Ascending aorta (tissue), 2 donors: ENCODE data around the gene ARHGAP11A. TPM values are rescaled to one million over a fixed set of nuclear protein-coding genes. Genes with fewer than 3 reads are reported as not detected.

Experiments
- DNase-seq, 2 donors: peaks; one replicate each; pipeline ENCODE4 v3.0.0-alpha.2; 2019; ENCODE audit warnings: low spot score in 2 of 2
- H3K27ac ChIP-seq, 2 donors: fragments of 200-600 bp; sonication (generic); one replicate each; pipeline ENCODE4 v1.5.1; 2016 to 2017; ENCODE audit warnings: mild to moderate bottlenecking in 1 of 2
- H3K27me3 ChIP-seq: fragments of 200-600 bp; sonication (generic); one replicate; pipeline ENCODE4 v1.5.1; 2017
- H3K36me3 ChIP-seq, 2 donors: fragments of 200-600 bp; sonication (generic); one replicate each; pipeline ENCODE4 v1.5.1; 2016
- H3K4me1 ChIP-seq, 2 donors: fragments of 200-600 bp; sonication (generic); one replicate each; pipeline ENCODE4 v1.5.1; 2016 to 2017; ENCODE audit warnings: mild to moderate bottlenecking in 1 of 2
- H3K4me3 ChIP-seq, 2 donors: fragments of 200-600 bp; sonication (generic); one replicate each; pipeline ENCODE4 v1.5.1; 2016 to 2017; ENCODE audit warnings: mild to moderate bottlenecking in 1 of 2
- H3K9me3 ChIP-seq, 2 donors: fragments of 200-600 bp; sonication (generic); one replicate each; pipeline ENCODE4 v1.5.1; 2016
- intact Hi-C: fragments of 100-400 bp; cut with DNase I; formaldehyde crosslinking; loops from one replicate; pipeline ENCODE4 v1.15.1; 2023
- total RNA-seq: library from RNA; depleted of rRNA; stranded (reverse); fragments of >200 nt; gene quantifications from one replicate; pipeline ENCODE4 v1.1.0, GENCODE V29; 2016
- TF ChIP-seq, protein P1 (sequence below), 3 experiments: fragments of 200-600 bp in 2 of 3; fragments of 450-650 bp in 1 of 3; sonication (generic) in 2 of 3; IDR thresholded peaks; one replicate each; pipeline ENCODE4 v1.5.1; 2016 to 2019; ENCODE audit warnings: antibody characterized with exemption in 3 of 3, mild to moderate bottlenecking in 1 of 3, moderate library complexity in 1 of 3

ARHGAP11A gene
- total RNA-seq, 1 donor from 2014 or later, result not detected

DNA sequence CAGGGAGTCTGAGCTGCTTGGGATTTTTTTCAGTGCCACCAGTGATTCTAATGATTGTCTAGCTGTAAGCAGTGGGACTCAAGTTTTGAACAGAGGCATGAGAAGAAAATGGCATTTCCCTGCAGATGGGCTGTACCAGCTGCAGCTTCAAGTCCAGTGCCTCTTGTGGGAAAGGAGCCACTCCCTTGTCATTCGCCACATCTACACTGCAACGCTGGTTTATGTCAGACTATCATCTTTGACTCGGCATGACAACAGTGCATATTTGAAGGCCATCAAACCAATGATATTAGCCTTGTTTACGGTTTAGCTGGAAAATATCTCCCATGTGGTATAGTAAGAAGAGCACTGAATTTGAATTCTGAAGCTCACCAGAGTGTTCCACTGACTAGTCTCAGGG, 48.4 kb downstream of the ARHGAP11A start:
- no peak for DNase-seq
- Histone ChIP-seq H3K27ac (no peak overlapping the region), H3K27me3 (no peaks in the 10 kb centered on the region), H3K9me3 (no peaks in the 10 kb centered on the region), H3K4me1 (peaks cover 3 to 4% of the 10 kb centered on the region in 2 donors), H3K4me3 (no peak overlapping the region), H3K36me3 (no peaks in the 10 kb centered on the region)
- intact Hi-C loops, result loop anchor here (2.0 to 5.0 kb wide), 3 partner anchors 179 to 469 kb away; no protein-coding TSS in a partner anchor
- TF ChIP-seq, protein P1, sequence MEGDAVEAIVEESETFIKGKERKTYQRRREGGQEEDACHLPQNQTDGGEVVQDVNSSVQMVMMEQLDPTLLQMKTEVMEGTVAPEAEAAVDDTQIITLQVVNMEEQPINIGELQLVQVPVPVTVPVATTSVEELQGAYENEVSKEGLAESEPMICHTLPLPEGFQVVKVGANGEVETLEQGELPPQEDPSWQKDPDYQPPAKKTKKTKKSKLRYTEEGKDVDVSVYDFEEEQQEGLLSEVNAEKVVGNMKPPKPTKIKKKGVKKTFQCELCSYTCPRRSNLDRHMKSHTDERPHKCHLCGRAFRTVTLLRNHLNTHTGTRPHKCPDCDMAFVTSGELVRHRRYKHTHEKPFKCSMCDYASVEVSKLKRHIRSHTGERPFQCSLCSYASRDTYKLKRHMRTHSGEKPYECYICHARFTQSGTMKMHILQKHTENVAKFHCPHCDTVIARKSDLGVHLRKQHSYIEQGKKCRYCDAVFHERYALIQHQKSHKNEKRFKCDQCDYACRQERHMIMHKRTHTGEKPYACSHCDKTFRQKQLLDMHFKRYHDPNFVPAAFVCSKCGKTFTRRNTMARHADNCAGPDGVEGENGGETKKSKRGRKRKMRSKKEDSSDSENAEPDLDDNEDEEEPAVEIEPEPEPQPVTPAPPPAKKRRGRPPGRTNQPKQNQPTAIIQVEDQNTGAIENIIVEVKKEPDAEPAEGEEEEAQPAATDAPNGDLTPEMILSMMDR (IDR thresholded peaks at IDR 0.05), result no peak

DNA sequence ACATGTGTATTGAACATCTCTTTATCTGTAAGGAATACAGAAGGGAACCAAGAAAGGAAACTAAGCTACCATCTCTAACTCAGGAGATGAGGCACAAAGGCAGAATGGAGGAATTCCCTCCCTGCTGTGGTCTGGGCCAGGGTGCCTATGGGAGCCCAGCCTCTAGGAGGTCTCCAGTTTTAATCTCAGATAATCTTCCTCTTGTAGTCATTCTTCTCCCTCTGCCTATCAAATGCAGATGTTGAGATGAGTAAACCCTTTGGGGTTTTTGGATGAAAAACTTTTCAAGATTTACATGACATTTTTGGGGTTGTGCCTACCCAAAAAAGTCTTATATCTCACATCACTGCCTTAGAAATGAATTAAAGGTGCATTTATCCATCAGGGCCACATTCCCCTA, 49.5 kb downstream of the ARHGAP11A start:
- peaks cover 0 to under 1% of the 10 kb centered on the region in 2 donors for H3K4me1 ChIP-seq
- TF ChIP-seq, protein P1 (IDR thresholded peaks at IDR 0.05), result no peak
- H3K27ac ChIP-seq, result no peak overlapping the region
- H3K9me3 ChIP-seq, result no peaks in the 10 kb centered on the region
- H3K36me3 ChIP-seq, result no peaks in the 10 kb centered on the region
- intact Hi-C loops, result loop anchor here (5.0 kb wide), 2 partner anchors 178 to 468 kb away; no protein-coding TSS in a partner anchor
- DNase-seq, result no peak
- H3K27me3 ChIP-seq, result no peaks in the 10 kb centered on the region
- no peak overlapping the region for H3K4me3 ChIP-seq

DNA sequence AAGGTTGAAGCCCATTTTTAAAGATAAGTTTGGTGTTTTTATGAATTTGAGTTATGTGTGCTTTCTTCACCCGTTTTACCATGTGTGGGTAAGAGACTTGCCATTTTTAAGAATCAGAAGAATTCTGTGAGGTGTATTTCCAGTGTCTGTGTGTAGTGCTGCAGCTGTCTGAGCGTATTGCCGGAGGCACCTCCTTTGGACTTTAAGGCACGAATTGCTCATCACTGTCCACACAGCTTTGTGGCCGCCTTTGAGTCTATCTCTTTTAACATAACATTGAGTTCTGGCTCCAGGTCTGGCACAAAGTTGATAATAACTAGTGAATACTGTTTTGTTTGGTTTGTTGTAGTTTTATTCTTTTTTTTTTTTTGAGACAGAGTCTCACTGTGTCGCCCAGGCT, 52.0 kb downstream of the ARHGAP11A start:
- Histone ChIP-seq H3K4me3 (no peak overlapping the region), H3K27ac (no peak overlapping the region), H3K9me3 (no peaks in the 10 kb centered on the region), H3K27me3 (no peaks in the 10 kb centered on the region), H3K36me3 (no peaks in the 10 kb centered on the region), H3K4me1 (peaks cover 0 to 3% of the 10 kb centered on the region in 2 donors)
- no peak for DNase-seq
- intact Hi-C loops, result no loop called here
- TF ChIP-seq, protein P1 (IDR thresholded peaks at IDR 0.05), result no peak

DNA sequence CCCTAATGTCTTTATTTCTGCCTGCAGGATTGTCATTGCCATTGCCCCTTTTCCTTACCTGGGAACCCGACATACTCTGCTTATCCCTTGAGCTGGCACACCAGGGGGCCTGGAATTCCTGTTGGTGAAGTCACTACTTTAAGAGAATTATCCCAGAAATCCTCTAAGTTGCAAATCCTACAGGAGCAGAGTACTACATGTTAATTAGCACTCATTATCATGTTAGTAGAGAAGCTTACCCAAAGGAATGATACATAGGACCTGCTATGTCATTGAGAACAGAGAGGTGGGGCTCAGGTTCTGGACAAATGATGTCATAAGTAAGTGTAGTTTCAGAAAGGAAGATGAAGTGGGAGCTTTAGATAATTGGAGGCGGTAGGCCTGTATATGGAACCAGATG, 53.6 kb downstream of the ARHGAP11A start:
- no peaks in the 10 kb centered on the region for H3K27me3 ChIP-seq
- intact Hi-C loops, result no loop called here
- TF ChIP-seq, protein P1 (IDR thresholded peaks at IDR 0.05), result no peak
- H3K27ac ChIP-seq, result no peak overlapping the region
- H3K9me3 ChIP-seq, result no peaks in the 10 kb centered on the region
- H3K4me3 ChIP-seq, result no peak overlapping the region
- DNase-seq, result no peak
- H3K36me3 ChIP-seq, result no peaks in the 10 kb centered on the region
- peaks cover 0 to 3% of the 10 kb centered on the region in 2 donors for H3K4me1 ChIP-seq

DNA sequence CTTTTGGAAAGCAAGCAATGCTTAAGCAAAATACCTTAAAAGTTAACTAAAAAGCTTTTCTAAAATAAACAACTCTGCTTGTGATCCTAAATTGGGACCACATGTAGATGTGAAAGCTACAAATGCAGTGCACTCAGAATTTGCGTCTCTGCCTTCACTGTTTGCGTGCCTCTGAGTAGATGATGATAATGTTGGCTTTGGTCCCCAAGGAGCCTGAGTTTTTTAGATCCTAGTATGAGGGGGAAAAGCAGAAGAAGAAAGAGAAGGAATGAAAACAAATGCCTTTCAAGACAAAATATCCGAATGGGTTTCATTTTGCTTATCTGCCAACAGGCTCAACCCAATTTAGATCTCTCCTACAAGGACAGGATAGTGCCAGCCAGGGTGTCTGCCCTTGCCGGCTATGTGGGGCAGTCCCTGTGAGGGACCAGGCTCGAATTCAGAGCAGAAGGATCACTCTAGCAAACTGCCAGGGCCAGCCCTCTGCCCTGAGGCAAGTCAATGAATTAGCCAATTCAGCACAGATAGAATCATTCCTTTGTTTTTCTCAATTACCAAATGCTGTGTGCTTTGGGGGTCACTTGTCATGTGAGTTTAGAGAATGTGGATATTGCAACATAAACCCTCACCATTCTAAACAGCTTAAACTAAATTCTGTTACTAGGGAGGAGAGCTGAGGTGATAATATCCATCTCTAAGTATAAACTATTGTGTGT, 54.8 kb downstream of the ARHGAP11A start:
- H3K4me3 ChIP-seq, result no peak overlapping the region
- intact Hi-C loops, result no loop called here
- no peak for DNase-seq

More for the DNA sequence above, 54.8 kb downstream of the ARHGAP11A start:
- Histone ChIP-seq H3K36me3 (no peaks in the 10 kb centered on the region), H3K9me3 (no peaks in the 10 kb centered on the region), H3K27me3 (no peaks in the 10 kb centered on the region), H3K27ac (no peak overlapping the region), H3K4me1 (peaks cover 0 to 3% of the 10 kb centered on the region in 2 donors)
- TF ChIP-seq, protein P1 (IDR thresholded peaks at IDR 0.05), result no peak
